ENCODE results near the gene SCAMP4. TPM values are rescaled to one million over a fixed set of nuclear protein-coding genes. Genes with fewer than 3 reads are reported as not detected.

SCAMP4 gene
- total and polyA plus RNA-seq, 2 of the 13 experiments (the other 11 are each of a cell fraction or from before 2014, with no cell fraction given), result 10.7 to 13.7 TPM

- Histone ChIP-seq H3K4me3 (replicated peaks in 1 of 3; ENCODE audit: insufficient read depth in 1 of 3, low read depth in 2 of 3, low read length in 3 of 3) (no peak overlapping the region), H3K36me3 (replicated peaks in 1 of 2; ENCODE audit: control insufficient read depth in 1 of 2, insufficient read depth in 2 of 2, low read length in 2 of 2) (peaks cover 7 to 23% of the 10 kb centered on the region in 2 experiments; a peak in 4 of 5 replicates), H3K79me2 (ENCODE audit: insufficient read depth, low read length) (peaks cover 62% of the 10 kb centered on the region), H3K4me1 (ENCODE audit: insufficient read depth, low read length) (peaks cover 3% of the 10 kb centered on the region; the same call in 1 of the 2 replicates), H3K27me3 (ENCODE audit: control insufficient read depth in 1 of 2, insufficient read depth in 2 of 2, low read length in 2 of 2) (no peaks in the 10 kb centered on the region), H3K4me2 (ENCODE audit: low read depth, low read length) (no peak overlapping the region), H4K20me1 (ENCODE audit: insufficient read depth, low read length) (peaks cover 41% of the 10 kb centered on the region; the same call in 1 of the 2 replicates), H3K9me3 (ENCODE audit: low read length) (no peaks in the 10 kb centered on the region), H3K9ac (ENCODE audit: insufficient read depth, low read depth, low read length) (no peak overlapping the region), H3K27ac (ENCODE audit: extremely low read length, insufficient read depth, low read length) (no peak overlapping the region), H2AFZ (ENCODE audit: low read length) (no peak overlapping the region)
- POLR2A ChIA-PET, result no interaction called here
- DNase-seq (ENCODE audit: low spot score) (no peak), ATAC-seq (no peak), FAIRE-seq (no peak)
- BruUV-seq (replicated peaks), result no TSS peak
- TF ChIP-seq BRD4 (CRISPR knock-in tag; IDR thresholded peaks at IDR 0.05) (no peak), SSRP1 (CRISPR knock-in tag; IDR thresholded peaks at IDR 0.05) (no peak), DMAP1 (CRISPR knock-in tag; IDR thresholded peaks at IDR 0.05) (no peak), ZNF546 (CRISPR knock-in tag; conservative IDR thresholded peaks at IDR 0.05) (no peak)
- in situ Hi-C loops (cut with HindIII; ENCODE audit: extremely low pct_ligation_motif_present, low pct_unique_long_range_greater_than_20kb), result no loop called here
- intact Hi-C loops (cut with micrococcal nuclease; ENCODE audit: unreplicated experiment), result no loop called here
- CTCF ChIA-PET (ENCODE audit: low intra/inter-chr PET ratio, low total read pairs), result no interaction called here
- WGBS (ENCODE audit: low lambda C conversion rate), result 100% methylated on average over 6 of the region's 16 CpGs
These were observed 45.4 kb downstream of the SCAMP4 start for GRCh38 chr19:1950640-1951039.

GRCh38 chr19:1952635-1953034 is 47.4 kb downstream of the SCAMP4 start:
- Histone ChIP-seq H3K27me3 (ENCODE audit: control insufficient read depth in 1 of 2, insufficient read depth in 2 of 2, low read length in 2 of 2) (no peaks in the 10 kb centered on the region), H3K4me2 (ENCODE audit: low read depth, low read length) (no peak overlapping the region), H3K9ac (ENCODE audit: insufficient read depth, low read depth, low read length) (no peak overlapping the region), H2AFZ (ENCODE audit: low read length) (no peak overlapping the region), H3K79me2 (ENCODE audit: insufficient read depth, low read length) (peaks cover 56% of the 10 kb centered on the region), H3K4me3 (replicated peaks in 1 of 3; ENCODE audit: insufficient read depth in 1 of 3, low read depth in 2 of 3, low read length in 3 of 3) (no peak overlapping the region), H3K4me1 (ENCODE audit: insufficient read depth, low read length) (no peaks in the 10 kb centered on the region), H3K36me3 (replicated peaks in 1 of 2; ENCODE audit: control insufficient read depth in 1 of 2, insufficient read depth in 2 of 2, low read length in 2 of 2) (peaks cover 7 to 18% of the 10 kb centered on the region in 2 experiments; a peak in 3 of 5 replicates), H4K20me1 (ENCODE audit: insufficient read depth, low read length) (peaks cover 42% of the 10 kb centered on the region; the same call in 1 of the 2 replicates), H3K9me3 (ENCODE audit: low read length) (no peaks in the 10 kb centered on the region), H3K27ac (ENCODE audit: extremely low read length, insufficient read depth, low read length) (no peak overlapping the region)
- no peak for DNase-seq (ENCODE audit: low spot score)
- no TSS peak for BruUV-seq (replicated peaks)
- 96% methylated on average over 21 of the region's 21 CpGs for WGBS (ENCODE audit: low lambda C conversion rate)
- FAIRE-seq, result no peak
- ChIA-PET CTCF (ENCODE audit: low intra/inter-chr PET ratio, low total read pairs) (no interaction called here), POLR2A (no interaction called here)
- ATAC-seq, result no peak
- in situ Hi-C loops (cut with HindIII; ENCODE audit: extremely low pct_ligation_motif_present, low pct_unique_long_range_greater_than_20kb) (no loop called here), intact Hi-C loops (cut with micrococcal nuclease; ENCODE audit: unreplicated experiment) (no loop called here)
- no peak for TF ChIP-seq MBNL3 (CRISPR knock-in tag; conservative IDR thresholded peaks at IDR 0.05)
- no peak for TF ChIP-seq MEIS2 (CRISPR knock-in tag; IDR thresholded peaks at IDR 0.05)
- no peak for TF ChIP-seq ZNF572 (CRISPR knock-in tag; IDR thresholded peaks at IDR 0.05)
- TF ChIP-seq PHF8 (CRISPR knock-in tag; IDR thresholded peaks at IDR 0.05), result no peak
- TF ChIP-seq STAG1 (CRISPR knock-in tag; IDR thresholded peaks at IDR 0.05), result no peak
- TF ChIP-seq ZNF430 (CRISPR knock-in tag; IDR thresholded peaks at IDR 0.05), result no peak
- no peak for TF ChIP-seq RARA (CRISPR knock-in tag; IDR thresholded peaks at IDR 0.05)
- TF ChIP-seq ZNF34 (CRISPR knock-in tag; IDR thresholded peaks at IDR 0.05; ENCODE audit: borderline replicate concordance), result no peak
- no peak for TF ChIP-seq NFKBIZ (CRISPR knock-in tag; IDR thresholded peaks at IDR 0.05)
- no peak for TF ChIP-seq ZNF142 (CRISPR knock-in tag; IDR thresholded peaks at IDR 0.05)
- TF ChIP-seq JDP2 (CRISPR knock-in tag; IDR thresholded peaks at IDR 0.05; ENCODE audit: borderline replicate concordance), result no peak
- TF ChIP-seq CENPX (CRISPR knock-in tag; IDR thresholded peaks at IDR 0.05), result no peak
- TF ChIP-seq NFYB (CRISPR knock-in tag; IDR thresholded peaks at IDR 0.05), result no peak

Measured in HepG2 (cell line).